IMR-90 (cell line): ENCODE data around the gene ZNF181. TPM values are rescaled to one million over a fixed set of nuclear protein-coding genes. Genes with fewer than 3 reads are reported as not detected.
"Not testable (repeated sequence)": the region's sequence is repeated elsewhere in the genome, so short reads cannot be mapped to it uniquely, and the experiment has no call there.

Source experiments
- ATAC-seq: fragments of 200-7000 bp; cut with Tn5 transposase; 2 replicates; pipeline ENCODE4 v1.9.1; 2020; ENCODE audit warnings: low read depth, mild to moderate bottlenecking, moderate library complexity
- BruUV-seq: library from RNA; stranded (reverse); fragments of 400-500 nt; replicated peaks from 2 replicates; lab custom pipeline; 2021; lab: Mats Ljungman, UMichigan
- CTCF ChIA-PET: fragments of 300-600 bp; formaldehyde crosslinking; extraction: SDS; loops from one replicate; lab custom pipeline; 2021; ENCODE audit warnings: antibody characterized with exemption; lab: Yijun Ruan, JAX
- POLR2A ChIA-PET: fragments of 300-600 bp; sonication (Branson Sonifier 250); formaldehyde crosslinking; loops from one replicate; lab custom pipeline; 2022; ENCODE audit warnings: antibody characterized with exemption; ENCODE audit not compliant: unreplicated experiment; lab: Charles Lee
- DNase-seq: peaks from one replicate; pipeline ENCODE4 v3.0.0; 2013
- H2AFZ ChIP-seq: replicated peaks from 2 replicates; pipeline ENCODE3; 2013; ENCODE audit warnings: low read length, mild to moderate bottlenecking; ENCODE audit not compliant: poor library complexity
- H2AK5ac ChIP-seq: 2 replicates; pipeline ENCODE4 v1.6.1; 2013; ENCODE audit warnings: low read depth, low read length, inconsistent platforms
- H2AK9ac ChIP-seq: replicated peaks from 2 replicates; pipeline ENCODE3; 2013; ENCODE audit warnings: mild to moderate bottlenecking, low read depth, low read length, moderate library complexity; ENCODE audit not compliant: poor library complexity
- H2BK120ac ChIP-seq: 2 replicates; pipeline ENCODE4 v1.6.1; 2013; ENCODE audit warnings: low read depth, low read length, inconsistent platforms
- H2BK15ac ChIP-seq: 3 replicates; pipeline ENCODE4 v1.6.1; 2013; ENCODE audit warnings: low read depth, low read length, inconsistent platforms
- H2BK20ac ChIP-seq: 2 replicates; pipeline ENCODE4 v1.6.1; 2013; ENCODE audit warnings: low read depth, mild to moderate bottlenecking, inconsistent platforms, low read length, moderate library complexity
- H2BK5ac ChIP-seq: 2 replicates; pipeline ENCODE4 v1.6.1; 2013; ENCODE audit warnings: mild to moderate bottlenecking, low read depth, low read length, inconsistent platforms; ENCODE audit not compliant: poor library complexity, severe bottlenecking
- H3K14ac ChIP-seq: replicated peaks from 2 replicates; pipeline ENCODE4 v1.6.1; 2013; ENCODE audit warnings: low read depth, low read length, inconsistent platforms
- H3K18ac ChIP-seq: 2 replicates; pipeline ENCODE4 v1.6.1; 2013; ENCODE audit warnings: low read depth, low read length, control low read depth
- H3K23ac ChIP-seq: 2 replicates; pipeline ENCODE4 v1.6.1; 2013; ENCODE audit warnings: low read depth, low read length, inconsistent platforms
- H3K27ac ChIP-seq: 2 replicates; pipeline ENCODE4 v1.5.1; 2013; ENCODE audit warnings: mild to moderate bottlenecking, control low read depth, low read length; ENCODE audit not compliant: insufficient read depth
- H3K27me3 ChIP-seq: 2 replicates; pipeline ENCODE4 v1.6.1; 2013; ENCODE audit warnings: low read length; ENCODE audit not compliant: control insufficient read depth, insufficient read depth
- H3K36me3 ChIP-seq: 2 replicates; pipeline ENCODE4 v1.6.1; 2013; ENCODE audit warnings: low read length, mixed read lengths; ENCODE audit not compliant: control insufficient read depth, insufficient read depth
- H3K4ac ChIP-seq: 2 replicates; pipeline ENCODE4 v1.6.1; 2013; ENCODE audit warnings: low read depth, low read length, inconsistent platforms
- H3K4me1 ChIP-seq: 2 replicates; pipeline ENCODE4 v1.6.1; 2013; ENCODE audit warnings: low read length, mixed read lengths; ENCODE audit not compliant: control insufficient read depth, insufficient read depth
- H3K4me2 ChIP-seq: 2 replicates; pipeline ENCODE4 v1.6.1; 2013; ENCODE audit warnings: low read depth, mild to moderate bottlenecking, control low read depth, low read length, moderate library complexity
- H3K4me3 ChIP-seq: 2 replicates; pipeline ENCODE4 v1.5.1; 2013; ENCODE audit warnings: low read depth, mild to moderate bottlenecking, control low read depth, low read length, moderate library complexity; ENCODE audit not compliant: insufficient read depth
- H3K56ac ChIP-seq: 2 replicates; pipeline ENCODE4 v1.6.1; 2013; ENCODE audit warnings: low read length, inconsistent platforms; ENCODE audit not compliant: insufficient read depth; ENCODE audit errors: extremely low read depth
- H3K79me1 ChIP-seq, 2 experiments: 2 replicates each; pipeline ENCODE4 v1.6.1; 2013; ENCODE audit warnings: low read length in 2 of 2, inconsistent platforms in 1 of 2, low read depth in 1 of 2
- H3K9ac ChIP-seq: 2 replicates; pipeline ENCODE4 v1.6.1; 2013; ENCODE audit warnings: low read depth, low read length, control low read depth
- H3K9me1 ChIP-seq: 2 replicates; pipeline ENCODE4 v1.6.1; 2013; ENCODE audit warnings: low read length, inconsistent platforms; ENCODE audit not compliant: insufficient read depth
- H3K9me3 ChIP-seq: 2 replicates; pipeline ENCODE4 v1.6.1; 2013; ENCODE audit warnings: low read length; ENCODE audit not compliant: control insufficient read depth, insufficient read depth
- H4K20me1 ChIP-seq: 2 replicates; pipeline ENCODE4 v1.6.1; 2013; ENCODE audit warnings: low read length, inconsistent platforms; ENCODE audit not compliant: insufficient read depth
- H4K5ac ChIP-seq: 2 replicates; pipeline ENCODE4 v1.6.1; 2013; ENCODE audit warnings: mild to moderate bottlenecking, low read depth, low read length, control low read depth
- H4K8ac ChIP-seq, 2 experiments: 2 replicates each; pipeline ENCODE4 v1.6.1; 2013; ENCODE audit warnings: low read depth in 2 of 2, low read length in 2 of 2, control low read depth in 1 of 2, inconsistent platforms in 1 of 2
- H4K91ac ChIP-seq: 2 replicates; pipeline ENCODE4 v1.6.1; 2013; ENCODE audit warnings: low read depth, low read length, inconsistent platforms; ENCODE audit not compliant: insufficient read depth
- WGBS, 2 experiments: methylation state at CpG; one replicate each; pipeline versions ENCODE4 v1.1.5 to v1.1.7; 2013; ENCODE audit warnings: missing lambda C conversion rate in 2 of 2; ENCODE audit not compliant: insufficient read length in 1 of 2; ENCODE audit errors: extremely low coverage in 2 of 2; 5-methylcytosine and 5-hydroxymethylcytosine counted together
- dilution Hi-C: fragments of 300-500 bp; cut with HindIII; formaldehyde crosslinking; loops from one replicate; pipeline ENCODE4 v1.14.3; 2018; ENCODE audit warnings: low sequenced_read_pairs; ENCODE audit not compliant: unreplicated experiment
- in situ Hi-C: fragments of 300-500 bp; cut with MboI; formaldehyde crosslinking; loops from 3 replicates; pipeline ENCODE4 v1.14.3; 2019; ENCODE audit warnings: low sequenced_read_pairs, inconsistent platforms, mixed read lengths
- intact Hi-C: fragments of 100-400 bp; cut with micrococcal nuclease; formaldehyde crosslinking; loops from 2 replicates; pipeline ENCODE4 v1.10.0; 2022
- polyA plus RNA-seq, 3 experiments: library from polyadenylated mRNA; depleted of rRNA; stranded (reverse); fragments of >200 nt; gene quantifications; 2 replicates each; pipeline ENCODE4 v1.2.3, GENCODE V29; 2012; ENCODE audit warnings: low replicate concordance in 1 of 3
- total RNA-seq: library from RNA; depleted of rRNA; stranded (reverse); fragments of >200 nt; gene quantifications from 2 replicates; pipeline ENCODE4 v1.2.3, GENCODE V29; 2012

ZNF181 gene
- total and polyA plus RNA-seq, 2 of the 4 experiments (the other 2 are of a cell fraction) = 3.8 to 7.5 TPM

- H2BK5ac ChIP-seq, H3K9me1 ChIP-seq, H2AK5ac ChIP-seq, H3K9ac ChIP-seq, POLR2A ChIA-PET, H3K79me1 ChIP-seq, DNase-seq, H3K14ac ChIP-seq, H4K8ac ChIP-seq, in situ Hi-C loops, H4K5ac ChIP-seq, H3K56ac ChIP-seq, H2BK20ac ChIP-seq, H3K4me3 ChIP-seq, dilution Hi-C loops, H3K18ac ChIP-seq, BruUV-seq, H3K27ac ChIP-seq, H4K20me1 ChIP-seq, H4K91ac ChIP-seq, H3K4me1 ChIP-seq, ATAC-seq, CTCF ChIA-PET, H3K23ac ChIP-seq, H2BK15ac ChIP-seq, intact Hi-C loops, H3K4ac ChIP-seq, H3K4me2 ChIP-seq, H2BK120ac ChIP-seq, H3K27me3 ChIP-seq, H2AFZ ChIP-seq, H2AK9ac ChIP-seq: not testable (repeated sequence)
- H3K9me3 ChIP-seq = peaks cover 20% of the 10 kb centered on the region
- H3K36me3 ChIP-seq = peaks cover 12% of the 10 kb centered on the region
- WGBS, 2 experiments = no CpG with 5 or more reads among the region's 5 CpGs
Measured at GRCh38 chr19:34685266-34685665, 48.8 kb upstream of the ZNF181 start.
